Measurements from ENCODE around the gene ARL5C. TPM values are rescaled to one million over a fixed set of nuclear protein-coding genes. Genes with fewer than 3 reads are reported as not detected.
"Not testable (repeated sequence)": the region's sequence is repeated elsewhere in the genome, so short reads cannot be mapped to it uniquely, and the experiment has no call there.

Gene ARL5C
- total RNA-seq, 1 experiment from 2014 or later, result not detected

- Histone ChIP-seq H3K27ac (no peak overlapping the region), H3K9me3 (replicated peaks) (no peaks in the 10 kb centered on the region), H3K4me3 (no peak overlapping the region), H3K36me3 (peaks cover 43% of the 10 kb centered on the region), H3K4me1 (no peaks in the 10 kb centered on the region), H3K27me3 (no peaks in the 10 kb centered on the region)
- no peak for DNase-seq
Observed at GRCh38 chr17:39181303-39181702, 15.3 kb upstream of the ARL5C start.

GRCh38 chr17:39178536-39178935 lies 12.6 kb upstream of the ARL5C start:
- peaks cover 9% of the 10 kb centered on the region for H3K4me1 ChIP-seq
- no peaks in the 10 kb centered on the region for H3K9me3 ChIP-seq (replicated peaks)
- no peak overlapping the region for H3K4me3 ChIP-seq
- DNase-seq, result no peak
- H3K27ac ChIP-seq, result no peak overlapping the region
- H3K27me3 ChIP-seq, result no peaks in the 10 kb centered on the region
- peaks cover 46% of the 10 kb centered on the region for H3K36me3 ChIP-seq

- H3K27ac ChIP-seq, result no peak overlapping the region
- H3K9me3 ChIP-seq (replicated peaks), result no peaks in the 10 kb centered on the region
- H3K4me1 ChIP-seq, result peaks cover 9% of the 10 kb centered on the region
- H3K36me3 ChIP-seq, result peaks cover 35% of the 10 kb centered on the region
- H3K27me3 ChIP-seq, result no peaks in the 10 kb centered on the region
- H3K4me3 ChIP-seq, result no peak overlapping the region
- DNase-seq, result peak; percentile 47
Observed at GRCh38 chr17:39177256-39177655, 11.3 kb upstream of the ARL5C start.

- no peaks in the 10 kb centered on the region for H3K9me3 ChIP-seq (replicated peaks)
- peaks cover 22% of the 10 kb centered on the region; the same call in 1 of the 2 replicates for H3K36me3 ChIP-seq
- no peak for DNase-seq
- H3K27ac ChIP-seq, result no peak overlapping the region
- H3K4me3 ChIP-seq, result no peak overlapping the region
- H3K4me1 ChIP-seq, result peaks cover 9% of the 10 kb centered on the region
- H3K27me3 ChIP-seq, result no peaks in the 10 kb centered on the region
Observed at GRCh38 chr17:39175695-39176093, 9.7 kb upstream of the ARL5C start.

GRCh38 chr17:39174920-39175694 lies 9.1 kb upstream of the ARL5C start:
- no peaks in the 10 kb centered on the region for H3K27me3 ChIP-seq
- H3K4me1 ChIP-seq, result peaks cover 9% of the 10 kb centered on the region
- no peaks in the 10 kb centered on the region for H3K9me3 ChIP-seq (replicated peaks)
- H3K36me3 ChIP-seq, result peaks cover 19% of the 10 kb centered on the region; the same call in 1 of the 2 replicates
- DNase-seq, result peak; percentile 71 to 87
- no peak overlapping the region for H3K27ac ChIP-seq
- H3K4me3 ChIP-seq, result no peak overlapping the region

- Histone ChIP-seq H3K36me3 (peaks cover 19% of the 10 kb centered on the region; the same call in 1 of the 2 replicates), H3K9me3 (replicated peaks) (no peaks in the 10 kb centered on the region), H3K27me3 (no peaks in the 10 kb centered on the region), H3K4me1 (peaks cover 9% of the 10 kb centered on the region), H3K4me3 (no peak overlapping the region), H3K27ac (no peak overlapping the region)
- DNase-seq, result no peak
Observed at GRCh38 chr17:39173526-39174274, 7.7 kb upstream of the ARL5C start.

- Histone ChIP-seq H3K4me1 (peaks cover 9% of the 10 kb centered on the region), H3K4me3 (no peak overlapping the region), H3K27me3 (no peaks in the 10 kb centered on the region), H3K27ac (no peak overlapping the region), H3K36me3 (peaks cover 19% of the 10 kb centered on the region; the same call in 1 of the 2 replicates), H3K9me3 (replicated peaks) (no peaks in the 10 kb centered on the region; the same call in 1 of the 2 replicates)
- DNase-seq, result no peak
Observed at GRCh38 chr17:39173080-39173479, 7.1 kb upstream of the ARL5C start.

GRCh38 chr17:39171933-39172332 lies 6.0 kb upstream of the ARL5C start:
- no peak overlapping the region for H3K4me3 ChIP-seq
- peaks cover 9% of the 10 kb centered on the region for H3K4me1 ChIP-seq
- H3K36me3 ChIP-seq, result peaks cover 9% of the 10 kb centered on the region; the same call in 1 of the 2 replicates
- no peak overlapping the region for H3K27ac ChIP-seq
- no peak for DNase-seq
- H3K27me3 ChIP-seq, result no peaks in the 10 kb centered on the region
- H3K9me3 ChIP-seq (replicated peaks), result no peaks in the 10 kb centered on the region; the same call in 1 of the 2 replicates

- DNase-seq, result no peak
- peaks cover 6% of the 10 kb centered on the region for H3K4me1 ChIP-seq
- H3K27ac ChIP-seq, result no peak overlapping the region
- H3K27me3 ChIP-seq, result peaks cover 6% of the 10 kb centered on the region; the same call in 1 of the 2 replicates
- H3K4me3 ChIP-seq, result no peak overlapping the region
- no peaks in the 10 kb centered on the region; the same call in 1 of the 2 replicates for H3K36me3 ChIP-seq
- H3K9me3 ChIP-seq (replicated peaks), result no peaks in the 10 kb centered on the region; the same call in 1 of the 2 replicates
Observed at GRCh38 chr17:39170558-39170957, 4.6 kb upstream of the ARL5C start.

GRCh38 chr17:39170109-39170508 lies 4.1 kb upstream of the ARL5C start:
- no peak for DNase-seq
- H3K4me1 ChIP-seq, result peaks cover 1% of the 10 kb centered on the region
- H3K27me3 ChIP-seq, result peaks cover 10% of the 10 kb centered on the region; the same call in 1 of the 2 replicates
- no peaks in the 10 kb centered on the region; the same call in 1 of the 2 replicates for H3K9me3 ChIP-seq (replicated peaks)
- no peak overlapping the region for H3K27ac ChIP-seq
- no peaks in the 10 kb centered on the region for H3K36me3 ChIP-seq
- H3K4me3 ChIP-seq, result no peak overlapping the region

GRCh38 chr17:39169518-39169917 lies 3.6 kb upstream of the ARL5C start:
- Histone ChIP-seq H3K9me3 (replicated peaks) (no peaks in the 10 kb centered on the region; the same call in 1 of the 2 replicates), H3K27me3 (peaks cover 12% of the 10 kb centered on the region; the same call in 1 of the 2 replicates), H3K36me3 (no peaks in the 10 kb centered on the region), H3K4me1 (no peaks in the 10 kb centered on the region), H3K4me3 (no peak overlapping the region), H3K27ac (no peak overlapping the region)
- DNase-seq, result no peak

- peaks cover 12% of the 10 kb centered on the region; the same call in 1 of the 2 replicates for H3K27me3 ChIP-seq
- no peak overlapping the region for H3K4me3 ChIP-seq
- H3K27ac ChIP-seq, result no peak overlapping the region
- H3K9me3 ChIP-seq (replicated peaks), result no peaks in the 10 kb centered on the region; the same call in 1 of the 2 replicates
- no peaks in the 10 kb centered on the region for H3K4me1 ChIP-seq
- H3K36me3 ChIP-seq, result no peaks in the 10 kb centered on the region
- no peak for DNase-seq
Observed at GRCh38 chr17:39169101-39169500, 3.1 kb upstream of the ARL5C start.

GRCh38 chr17:39168503-39168902 lies 2.5 kb upstream of the ARL5C start:
- H3K4me3 ChIP-seq; H3K27ac ChIP-seq; H3K9me3 ChIP-seq (replicated peaks); H3K4me1 ChIP-seq; DNase-seq; H3K36me3 ChIP-seq: not testable (repeated sequence)
- peaks cover 12% of the 10 kb centered on the region; the same call in 1 of the 2 replicates for H3K27me3 ChIP-seq

- Histone ChIP-seq H3K27ac (no peak overlapping the region), H3K27me3 (peaks cover 12% of the 10 kb centered on the region; the same call in 1 of the 2 replicates), H3K9me3 (replicated peaks) (no peaks in the 10 kb centered on the region; the same call in 1 of the 2 replicates)
Observed at GRCh38 chr17:39167476-39167875, 1.5 kb upstream of the ARL5C start.

More at GRCh38 chr17:39167476-39167875, 1.5 kb upstream of the ARL5C start:
- Histone ChIP-seq H3K4me1 (no peaks in the 10 kb centered on the region), H3K4me3 (no peak overlapping the region), H3K36me3 (no peaks in the 10 kb centered on the region)
- DNase-seq, result no peak
